Measurements from ENCODE around the gene WDR20. TPM values are rescaled to one million over a fixed set of nuclear protein-coding genes. Genes with fewer than 3 reads are reported as not detected.

The WDR20 gene
- total and polyA plus RNA-seq, 2 of the 8 experiments (the other 6 are each of a cell fraction or from before 2014, with no cell fraction given) = 11.2 to 26.7 TPM

DNA sequence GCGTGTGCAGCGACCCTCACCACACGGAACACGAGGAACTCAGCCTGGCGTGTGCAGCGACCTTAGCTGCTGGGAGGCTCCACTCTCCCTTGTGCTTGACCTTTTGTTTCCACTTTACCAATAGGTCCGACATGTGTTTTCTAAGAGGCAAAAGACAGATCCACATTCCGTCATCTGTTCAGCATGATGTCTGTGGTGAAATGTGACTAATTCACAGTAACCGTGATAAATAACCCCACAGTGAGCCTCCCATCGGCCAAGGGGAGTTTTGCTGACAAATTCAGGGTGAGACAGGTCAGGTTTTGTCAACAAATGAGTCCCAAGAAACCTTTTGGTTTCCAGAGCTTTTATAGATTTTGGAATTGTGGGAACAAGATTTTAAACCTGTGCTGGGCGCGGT, 109.3 kb downstream of the WDR20 start (continued):
- TF ChIP-seq SIRT6 (IDR thresholded peaks at IDR 0.05; ENCODE audit: low read length) (no peak), TCF12 (IDR thresholded peaks at IDR 0.05; ENCODE audit: low read depth, low read length) (no peak), RNF2 (IDR thresholded peaks at IDR 0.05; ENCODE audit: borderline replicate concordance, low read depth, low read length, missing control alignments, poor library complexity, severe bottlenecking) (no peak), SIX5 (IDR thresholded peaks at IDR 0.05; ENCODE audit: low read depth, low read length) (no peak), EZH2 (IDR thresholded peaks at IDR 0.05; ENCODE audit: low read depth, low read length, severe bottlenecking) (no peak), RBBP5 (IDR thresholded peaks at IDR 0.05; ENCODE audit: borderline replicate concordance, low read depth, low read length) (no peak), RXRA (IDR thresholded peaks at IDR 0.05; ENCODE audit: insufficient read depth, low read depth, low read length) (no peak), CHD1 (IDR thresholded peaks at IDR 0.05; ENCODE audit: low read depth, low read length) (no peak)
- TF ChIP-seq, protein P1, sequence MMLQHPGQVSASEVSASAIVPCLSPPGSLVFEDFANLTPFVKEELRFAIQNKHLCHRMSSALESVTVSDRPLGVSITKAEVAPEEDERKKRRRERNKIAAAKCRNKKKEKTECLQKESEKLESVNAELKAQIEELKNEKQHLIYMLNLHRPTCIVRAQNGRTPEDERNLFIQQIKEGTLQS (IDR thresholded peaks at IDR 0.05; ENCODE audit: insufficient read depth, low read depth, low read length) = no peak
